ENCODE data around the gene MYT1.
A peak's percentile ranks its signal among the peaks of the same experiment; 100 is the strongest.

MYT1 gene

DNA sequence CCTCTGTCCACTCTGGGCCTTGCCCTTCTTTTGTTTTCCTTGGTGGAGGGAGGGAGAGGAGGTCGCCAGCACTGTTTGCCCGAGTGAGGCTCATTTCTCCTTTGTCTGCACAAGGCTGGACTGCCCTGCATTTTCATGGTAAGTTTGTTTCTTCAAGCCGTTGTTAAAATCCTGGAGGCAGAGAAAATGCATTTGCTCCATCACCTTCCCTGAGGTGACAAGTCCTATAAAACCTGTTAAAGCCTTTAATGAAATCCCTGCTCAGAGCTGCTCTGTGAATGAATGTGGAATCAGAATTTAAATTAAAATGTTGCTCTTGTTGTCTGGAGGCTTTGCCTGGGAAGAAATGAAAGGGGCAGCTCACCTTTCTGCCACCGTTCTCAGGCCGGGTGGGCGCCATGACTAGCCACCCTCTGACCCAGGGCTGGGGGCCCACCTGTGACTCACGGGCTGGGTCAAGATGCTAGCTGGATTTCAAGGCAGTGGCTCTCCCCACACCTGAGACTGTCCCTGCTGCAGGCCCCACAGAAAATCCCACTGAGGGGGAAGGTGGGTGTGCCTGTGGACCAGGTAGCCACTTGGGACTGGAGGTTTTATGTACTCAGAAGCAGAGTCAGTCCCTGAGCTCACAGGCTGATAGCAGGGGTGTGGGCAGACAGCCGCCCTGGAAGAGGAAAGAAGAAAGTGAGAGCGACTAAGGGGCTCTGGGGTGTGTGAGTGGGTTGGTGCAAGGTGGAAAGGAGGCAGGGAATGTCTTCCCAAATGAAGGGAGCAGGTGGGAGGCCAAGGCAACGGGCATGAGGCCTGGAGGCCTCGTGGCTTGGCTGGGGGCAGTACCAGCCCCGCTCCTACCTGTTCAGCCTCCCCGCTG is 24.0 kb upstream of the MYT1 start:
- Histone ChIP-seq H3K36me3 (ENCODE audit: low read depth) (no peaks in the 10 kb centered on the region), H3K27me3 (ENCODE audit: insufficient read depth, poor library complexity, severe bottlenecking) (no peaks in the 10 kb centered on the region), H3K27ac (ENCODE audit: poor library complexity, severe bottlenecking) (no peak overlapping the region), H3K9me3 (ENCODE audit: severe bottlenecking) (no peaks in the 10 kb centered on the region), H3K4me1 (ENCODE audit: insufficient read depth, poor library complexity, severe bottlenecking) (no peaks in the 10 kb centered on the region), H3K4me3 (ENCODE audit: severe bottlenecking) (no peak overlapping the region)
- ATAC-seq (ENCODE audit: low read depth) (no peak; the same call in 2 of the 3 replicates), DNase-seq (ENCODE audit: low spot score) (peak; percentile 78)
- TF ChIP-seq, protein P1, sequence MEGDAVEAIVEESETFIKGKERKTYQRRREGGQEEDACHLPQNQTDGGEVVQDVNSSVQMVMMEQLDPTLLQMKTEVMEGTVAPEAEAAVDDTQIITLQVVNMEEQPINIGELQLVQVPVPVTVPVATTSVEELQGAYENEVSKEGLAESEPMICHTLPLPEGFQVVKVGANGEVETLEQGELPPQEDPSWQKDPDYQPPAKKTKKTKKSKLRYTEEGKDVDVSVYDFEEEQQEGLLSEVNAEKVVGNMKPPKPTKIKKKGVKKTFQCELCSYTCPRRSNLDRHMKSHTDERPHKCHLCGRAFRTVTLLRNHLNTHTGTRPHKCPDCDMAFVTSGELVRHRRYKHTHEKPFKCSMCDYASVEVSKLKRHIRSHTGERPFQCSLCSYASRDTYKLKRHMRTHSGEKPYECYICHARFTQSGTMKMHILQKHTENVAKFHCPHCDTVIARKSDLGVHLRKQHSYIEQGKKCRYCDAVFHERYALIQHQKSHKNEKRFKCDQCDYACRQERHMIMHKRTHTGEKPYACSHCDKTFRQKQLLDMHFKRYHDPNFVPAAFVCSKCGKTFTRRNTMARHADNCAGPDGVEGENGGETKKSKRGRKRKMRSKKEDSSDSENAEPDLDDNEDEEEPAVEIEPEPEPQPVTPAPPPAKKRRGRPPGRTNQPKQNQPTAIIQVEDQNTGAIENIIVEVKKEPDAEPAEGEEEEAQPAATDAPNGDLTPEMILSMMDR (IDR thresholded peaks at IDR 0.05; ENCODE audit: poor library complexity, severe bottlenecking), result no peak

DNA sequence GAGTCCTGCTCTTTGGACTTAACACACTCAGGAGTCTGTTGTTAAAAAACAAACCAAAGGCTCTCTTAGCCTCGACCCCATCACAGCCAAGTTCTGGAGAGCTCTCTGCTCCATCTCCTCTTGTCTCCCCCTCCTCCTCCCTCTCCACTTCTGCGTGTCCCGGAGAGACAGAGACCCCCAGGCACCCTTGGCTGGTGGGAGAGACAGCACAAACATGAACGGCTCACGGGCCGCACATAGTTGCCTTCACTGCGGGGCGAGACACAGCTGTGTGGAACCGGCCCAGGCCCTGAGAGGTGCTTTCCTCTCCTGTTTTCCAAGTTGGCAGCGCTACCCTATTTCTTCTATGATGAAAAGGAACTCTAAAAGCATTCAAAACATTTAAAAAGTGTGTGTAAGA is 23.3 kb upstream of the MYT1 start:
- Histone ChIP-seq H3K27me3 (ENCODE audit: insufficient read depth, poor library complexity, severe bottlenecking) (no peaks in the 10 kb centered on the region), H3K9me3 (ENCODE audit: severe bottlenecking) (no peaks in the 10 kb centered on the region), H3K4me3 (ENCODE audit: severe bottlenecking) (no peak overlapping the region), H3K4me1 (ENCODE audit: insufficient read depth, poor library complexity, severe bottlenecking) (no peaks in the 10 kb centered on the region), H3K27ac (ENCODE audit: poor library complexity, severe bottlenecking) (no peak overlapping the region), H3K36me3 (ENCODE audit: low read depth) (no peaks in the 10 kb centered on the region)
- ATAC-seq (ENCODE audit: low read depth), result no peak
- TF ChIP-seq, protein P1 (IDR thresholded peaks at IDR 0.05; ENCODE audit: poor library complexity, severe bottlenecking), result no peak
- DNase-seq (ENCODE audit: low spot score), result peak; percentile 80

DNA sequence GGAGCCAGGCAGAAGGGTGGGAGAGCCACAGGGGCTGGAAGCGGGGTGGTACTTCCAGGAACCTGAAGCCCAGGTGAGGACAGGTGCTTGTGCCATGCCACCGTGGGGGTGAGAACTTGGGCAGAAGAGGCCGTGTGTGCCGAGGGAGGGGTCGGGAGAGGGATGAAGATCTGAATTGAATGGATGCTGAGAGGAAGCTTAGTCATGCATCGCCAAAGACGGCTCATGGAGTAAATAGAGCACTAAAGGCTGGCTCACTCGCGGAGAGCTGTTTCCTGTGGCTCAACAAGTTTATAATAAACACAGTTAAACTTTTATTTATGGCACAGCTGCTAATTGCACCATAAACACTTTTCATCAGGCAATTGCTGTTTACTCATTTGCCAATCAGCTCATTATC is 21.7 kb upstream of the MYT1 start:
- H3K4me1 ChIP-seq (ENCODE audit: insufficient read depth, poor library complexity, severe bottlenecking), result no peaks in the 10 kb centered on the region
- H3K36me3 ChIP-seq (ENCODE audit: low read depth), result no peaks in the 10 kb centered on the region
- TF ChIP-seq, protein P1 (IDR thresholded peaks at IDR 0.05; ENCODE audit: poor library complexity, severe bottlenecking), result no peak
- no peaks in the 10 kb centered on the region for H3K9me3 ChIP-seq (ENCODE audit: severe bottlenecking)
- H3K4me3 ChIP-seq (ENCODE audit: severe bottlenecking), result no peak overlapping the region
- H3K27me3 ChIP-seq (ENCODE audit: insufficient read depth, poor library complexity, severe bottlenecking), result no peaks in the 10 kb centered on the region
- no peak overlapping the region for H3K27ac ChIP-seq (ENCODE audit: poor library complexity, severe bottlenecking)
- peak; percentile 46; the same call in 1 of the 3 replicates for ATAC-seq (ENCODE audit: low read depth)
- DNase-seq (ENCODE audit: low spot score), result peak; percentile 79

DNA sequence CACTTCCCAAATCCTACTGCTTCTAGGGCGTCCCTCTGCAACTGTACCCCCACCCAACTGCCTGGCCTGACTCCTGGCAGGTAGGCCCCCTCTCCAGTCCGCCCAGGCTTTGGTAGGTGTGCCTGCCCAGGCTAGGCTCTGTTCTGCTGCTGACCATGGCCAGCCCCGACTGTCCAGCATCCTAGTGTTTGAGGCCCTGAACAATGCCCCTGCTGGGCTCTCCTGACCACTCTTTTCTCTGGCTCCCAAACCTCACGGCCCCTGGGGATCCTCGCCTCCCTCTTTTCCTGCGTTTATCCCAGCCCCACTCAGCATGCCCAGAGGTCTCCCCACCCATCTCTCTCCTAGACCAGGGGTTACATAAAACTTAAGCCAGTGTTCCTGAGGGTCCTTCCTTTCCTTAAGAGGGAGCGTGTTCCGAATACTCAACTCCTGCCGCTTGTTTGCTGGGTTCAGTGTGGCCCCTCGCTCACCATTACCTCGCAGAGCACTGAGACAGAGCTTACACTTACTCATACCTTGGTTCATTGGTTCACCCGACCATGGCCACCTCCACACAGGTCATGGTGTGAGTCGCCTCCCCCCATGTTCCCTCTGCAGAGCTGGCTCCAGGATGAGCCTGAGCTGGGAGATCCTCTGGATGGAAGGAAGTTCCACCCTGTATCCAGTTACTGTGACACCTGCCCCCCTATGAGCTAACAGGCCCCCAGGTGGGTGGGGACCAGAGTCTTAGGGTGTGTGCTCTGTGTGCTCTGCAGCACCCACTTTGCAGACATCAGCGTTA is 21.0 kb upstream of the MYT1 start:
- H3K27me3 ChIP-seq (ENCODE audit: insufficient read depth, poor library complexity, severe bottlenecking), result no peaks in the 10 kb centered on the region
- no peaks in the 10 kb centered on the region for H3K36me3 ChIP-seq (ENCODE audit: low read depth)
- H3K4me1 ChIP-seq (ENCODE audit: insufficient read depth, poor library complexity, severe bottlenecking), result no peaks in the 10 kb centered on the region
- H3K4me3 ChIP-seq (ENCODE audit: severe bottlenecking), result no peak overlapping the region
- DNase-seq (ENCODE audit: low spot score) (peak; percentile 75), ATAC-seq (ENCODE audit: low read depth) (peak; percentile 5; the same call in 1 of the 3 replicates)
- H3K9me3 ChIP-seq (ENCODE audit: severe bottlenecking), result no peaks in the 10 kb centered on the region
- TF ChIP-seq, protein P1 (IDR thresholded peaks at IDR 0.05; ENCODE audit: poor library complexity, severe bottlenecking), result no peak
- no peak overlapping the region for H3K27ac ChIP-seq (ENCODE audit: poor library complexity, severe bottlenecking)

Measured in RWPE2 (cell line).